Measurements from ENCODE around the gene GFPT1. TPM values are rescaled to one million over a fixed set of nuclear protein-coding genes. Genes with fewer than 3 reads are reported as not detected.

The GFPT1 gene
- total RNA-seq, 2 experiments from 2014 or later = 23.5 to 26.1 TPM

DNA sequence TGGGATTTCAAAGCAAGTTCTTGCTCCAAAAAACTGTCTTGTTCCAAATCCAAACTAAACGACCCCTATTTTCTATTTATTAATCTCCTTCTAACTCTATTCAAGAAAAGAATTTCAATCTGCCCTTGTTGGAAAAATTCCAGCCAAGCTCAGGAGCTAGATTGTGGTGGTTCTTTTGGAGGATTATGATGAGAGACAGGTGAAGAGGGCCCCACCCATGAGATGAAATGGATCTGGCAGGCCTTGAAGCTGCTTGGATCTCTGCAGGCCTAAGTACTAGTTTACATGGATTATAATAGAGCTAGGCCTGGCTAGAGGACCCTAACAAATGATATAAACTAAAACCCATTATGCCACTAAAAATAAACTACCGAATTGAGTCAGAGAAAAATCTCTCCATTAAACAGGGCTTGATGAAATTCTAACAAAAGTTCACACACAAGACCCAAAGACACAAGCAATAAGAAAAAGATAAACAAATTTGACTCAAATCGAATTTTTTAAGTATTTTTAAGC, 101.6 kb downstream of the GFPT1 start:
- no peak for ATAC-seq
- POLR2A ChIA-PET = no interaction called here
- no peak for DNase-seq
- Mint-ChIP-seq H3K27ac (no peak overlapping the region), H3K4me3 (no peak overlapping the region), H3K9me3 (ENCODE audit: insufficient read depth) (no peaks in the 10 kb centered on the region), H3K27me3 (ENCODE audit: low read depth) (peaks cover 10% of the 10 kb centered on the region), H3K4me1 (ENCODE audit: low read depth) (peaks cover 4% of the 10 kb centered on the region), H3K36me3 (ENCODE audit: low read depth) (no peaks in the 10 kb centered on the region)
- CTCF ChIA-PET = interaction anchor here (1.3 kb wide), 1 partner anchor 18 kb away, joined by 4 read pairs; no protein-coding TSS in a partner anchor

DNA sequence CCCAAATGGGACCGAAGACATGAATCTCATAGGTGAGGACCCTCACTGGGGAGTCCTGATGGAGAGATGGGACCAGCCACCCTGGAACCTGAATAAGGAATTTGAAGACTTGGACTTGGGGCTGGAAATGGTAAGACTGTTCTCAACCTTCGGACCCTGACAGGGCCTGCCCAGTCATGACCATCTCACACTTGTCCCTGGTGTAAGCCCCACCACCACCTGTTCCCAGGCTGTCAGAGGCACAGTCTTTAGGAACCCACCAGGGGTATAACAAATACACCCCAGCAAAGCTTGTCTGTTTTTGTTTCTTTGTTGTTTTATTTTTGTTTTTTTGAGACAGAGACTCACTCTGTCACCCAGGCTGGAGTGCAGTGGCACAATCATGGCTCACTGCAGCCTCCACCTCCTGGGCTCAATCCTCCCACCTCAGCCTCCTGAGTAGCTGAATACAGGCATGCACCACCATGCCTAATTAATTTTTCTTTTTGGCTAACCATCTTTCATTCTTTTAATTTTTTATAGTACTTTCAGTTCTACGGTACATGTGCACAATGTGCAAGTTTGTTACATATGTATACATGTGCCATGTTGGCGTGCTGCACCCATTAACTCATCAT, 106.1 kb downstream of the GFPT1 start:
- Mint-ChIP-seq H3K27me3 (ENCODE audit: low read depth) (peaks cover 18% of the 10 kb centered on the region), H3K9me3 (ENCODE audit: insufficient read depth) (no peaks in the 10 kb centered on the region), H3K27ac (no peak overlapping the region), H3K4me3 (no peak overlapping the region), H3K4me1 (ENCODE audit: low read depth) (peaks cover 1% of the 10 kb centered on the region), H3K36me3 (ENCODE audit: low read depth) (no peaks in the 10 kb centered on the region)
- ATAC-seq = no peak
- ChIA-PET CTCF (no interaction called here), POLR2A (no interaction called here)
- no peak for DNase-seq

DNA sequence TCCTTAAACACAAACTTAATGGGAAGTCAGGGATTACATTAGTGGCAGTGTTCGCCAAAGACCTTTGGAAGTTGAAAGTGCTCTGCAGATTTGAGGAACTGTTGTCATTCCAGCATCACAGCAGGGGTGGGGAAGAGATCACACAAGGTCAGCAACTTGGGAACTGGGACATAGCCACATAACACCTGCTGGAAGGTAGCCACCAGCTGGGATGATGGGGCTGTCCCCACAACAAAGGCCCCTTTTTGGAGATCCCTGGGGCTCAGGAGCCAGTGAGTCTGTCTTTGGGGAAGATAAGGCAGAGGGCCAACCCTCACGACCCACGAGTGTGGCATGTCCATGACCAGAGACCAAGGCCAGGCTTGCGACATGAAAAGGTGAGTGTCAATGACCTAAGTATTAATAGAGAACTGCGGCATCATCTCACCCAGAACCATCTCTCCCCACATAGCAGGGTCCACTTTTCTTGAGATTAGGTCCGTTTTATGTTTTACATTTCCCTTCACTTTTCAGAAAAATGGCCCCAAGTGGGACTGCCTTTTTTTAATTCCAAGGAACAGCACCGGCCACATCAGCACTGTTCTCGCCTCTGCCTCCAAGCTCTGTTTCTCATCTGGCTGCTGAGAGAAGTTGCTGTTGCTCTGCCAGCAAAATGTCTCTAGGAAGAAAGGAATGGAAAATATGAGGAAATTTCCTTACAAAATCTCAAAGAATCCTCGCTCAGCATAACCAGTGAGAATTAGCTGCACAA, 106.9 kb downstream of the GFPT1 start:
- ChIA-PET POLR2A (no interaction called here), CTCF (no interaction called here)
- Mint-ChIP-seq H3K9me3 (ENCODE audit: insufficient read depth) (no peaks in the 10 kb centered on the region), H3K4me3 (no peak overlapping the region), H3K27ac (no peak overlapping the region), H3K4me1 (ENCODE audit: low read depth) (no peaks in the 10 kb centered on the region), H3K36me3 (ENCODE audit: low read depth) (no peaks in the 10 kb centered on the region), H3K27me3 (ENCODE audit: low read depth) (peaks cover 22% of the 10 kb centered on the region)
- DNase-seq (no peak), ATAC-seq (no peak)

DNA sequence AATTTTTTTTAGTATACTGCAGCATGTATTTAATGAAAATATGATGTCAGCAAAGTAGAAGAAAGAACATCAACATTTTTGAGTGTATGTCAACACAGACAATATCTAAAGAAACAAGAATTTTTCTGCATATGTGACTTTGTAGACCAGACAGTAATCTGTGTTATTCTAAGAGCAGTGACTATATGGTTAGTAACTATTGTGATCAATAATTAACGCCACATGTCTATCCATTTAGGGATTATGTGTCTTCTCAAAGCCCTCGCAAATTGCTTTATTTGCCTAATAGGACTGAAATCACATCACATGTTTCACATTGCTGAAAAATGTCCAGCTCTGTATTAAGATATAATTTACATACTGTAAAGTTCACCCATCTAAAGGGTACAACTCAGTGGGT, 107.8 kb downstream of the GFPT1 start:
- H3K4me3 Mint-ChIP-seq = no peak overlapping the region
- H3K9me3 Mint-ChIP-seq (ENCODE audit: insufficient read depth) = no peaks in the 10 kb centered on the region
- DNase-seq (no peak), ATAC-seq (no peak)
- no peaks in the 10 kb centered on the region for H3K4me1 Mint-ChIP-seq (ENCODE audit: low read depth)
- POLR2A ChIA-PET = no interaction called here
- H3K27me3 Mint-ChIP-seq (ENCODE audit: low read depth) = peaks cover 24% of the 10 kb centered on the region
- CTCF ChIA-PET = no interaction called here
- H3K27ac Mint-ChIP-seq = no peak overlapping the region
- H3K36me3 Mint-ChIP-seq (ENCODE audit: low read depth) = no peaks in the 10 kb centered on the region

DNA sequence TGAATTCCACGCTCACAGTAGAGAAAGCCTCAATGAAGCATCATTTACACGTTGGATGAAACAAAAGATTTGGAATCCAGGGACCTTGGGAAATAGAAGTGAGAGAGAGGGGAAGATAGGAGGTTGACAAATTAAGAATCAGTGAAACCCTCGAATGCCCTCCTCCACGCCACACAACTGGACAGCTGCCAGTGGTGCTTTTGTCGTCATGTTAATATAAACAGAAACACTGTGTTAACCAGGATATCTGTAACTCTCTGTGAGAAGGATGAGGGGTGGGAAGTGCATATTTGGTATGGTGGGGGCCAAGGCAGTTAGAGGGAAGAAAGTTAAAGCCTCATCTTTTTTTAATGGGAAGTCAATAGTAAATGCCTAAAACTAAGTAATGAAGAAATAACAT, 108.7 kb downstream of the GFPT1 start:
- no peaks in the 10 kb centered on the region for H3K9me3 Mint-ChIP-seq (ENCODE audit: insufficient read depth)
- H3K36me3 Mint-ChIP-seq (ENCODE audit: low read depth) = no peaks in the 10 kb centered on the region
- POLR2A ChIA-PET = no interaction called here
- no peak overlapping the region for H3K4me3 Mint-ChIP-seq
- CTCF ChIA-PET = no interaction called here
- no peaks in the 10 kb centered on the region for H3K4me1 Mint-ChIP-seq (ENCODE audit: low read depth)
- H3K27me3 Mint-ChIP-seq (ENCODE audit: low read depth) = peaks cover 32% of the 10 kb centered on the region
- ATAC-seq (no peak), DNase-seq (no peak)
- no peak overlapping the region for H3K27ac Mint-ChIP-seq

DNA sequence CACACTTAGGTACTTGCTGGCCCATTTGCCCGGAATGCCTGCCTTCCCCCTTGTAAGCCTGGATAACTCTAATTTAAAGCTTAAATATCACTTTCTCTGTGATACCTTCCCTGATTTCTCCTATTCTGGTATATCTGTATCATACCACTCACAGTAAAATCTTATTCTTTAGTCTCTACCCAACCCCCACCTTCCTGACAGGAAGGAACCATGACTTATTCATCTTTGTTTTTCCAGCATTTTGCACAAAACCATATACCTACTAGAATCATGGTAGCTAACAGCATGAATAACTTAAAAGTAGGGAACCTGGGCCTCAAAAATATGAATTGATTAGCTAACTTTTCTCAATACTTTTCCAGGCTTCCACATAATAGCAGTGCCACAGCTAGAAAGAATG, 111.5 kb downstream of the GFPT1 start:
- H3K4me3 Mint-ChIP-seq = no peak overlapping the region
- no peaks in the 10 kb centered on the region for H3K4me1 Mint-ChIP-seq (ENCODE audit: low read depth)
- DNase-seq (no peak), ATAC-seq (no peak)
- ChIA-PET POLR2A (interaction anchor here (0.7 kb wide), 1 partner anchor 13 kb away, joined by 3 read pairs; no protein-coding TSS in a partner anchor), CTCF (no interaction called here)
- no peaks in the 10 kb centered on the region for H3K9me3 Mint-ChIP-seq (ENCODE audit: insufficient read depth)
- no peak overlapping the region for H3K27ac Mint-ChIP-seq
- no peaks in the 10 kb centered on the region for H3K36me3 Mint-ChIP-seq (ENCODE audit: low read depth)
- H3K27me3 Mint-ChIP-seq (ENCODE audit: low read depth) = peaks cover 41% of the 10 kb centered on the region

DNA sequence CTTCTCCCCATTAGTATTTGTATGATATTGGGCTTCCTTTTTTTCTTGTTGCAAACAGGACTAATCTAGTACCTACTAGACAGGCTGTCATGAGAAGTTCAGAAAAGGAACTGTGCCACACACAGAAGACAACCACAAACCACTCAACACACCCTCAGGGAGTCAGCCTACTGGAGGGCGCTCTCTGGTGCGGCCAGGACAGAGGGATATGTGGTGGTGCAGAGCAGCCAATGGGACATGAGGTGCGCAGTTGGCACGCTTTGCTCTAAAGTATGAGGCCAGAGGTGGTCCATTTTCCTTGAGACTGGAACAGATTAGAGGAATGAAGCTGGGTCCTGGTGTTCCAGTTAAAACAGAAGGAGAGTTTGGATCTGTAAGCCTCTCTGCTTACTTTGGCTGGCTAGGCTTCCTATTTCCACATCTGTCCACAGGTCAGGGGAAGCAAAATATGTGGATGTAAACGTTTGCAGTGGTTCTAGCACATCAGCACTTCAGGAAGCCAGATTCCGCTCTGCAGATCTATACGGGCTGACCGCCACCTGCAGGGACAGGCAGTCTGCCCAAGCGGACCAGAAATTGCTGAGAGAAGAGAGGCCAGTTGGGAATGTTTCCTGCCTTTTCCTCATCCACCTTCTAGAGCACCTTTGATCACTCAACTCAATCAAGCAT, 114.1 kb downstream of the GFPT1 start:
- no peaks in the 10 kb centered on the region for H3K36me3 Mint-ChIP-seq (ENCODE audit: low read depth)
- no peaks in the 10 kb centered on the region for H3K4me1 Mint-ChIP-seq (ENCODE audit: low read depth)
- H3K27ac Mint-ChIP-seq = no peak overlapping the region
- no peak overlapping the region for H3K4me3 Mint-ChIP-seq
- ChIA-PET CTCF (no interaction called here), POLR2A (no interaction called here)
- ATAC-seq = no peak
- H3K9me3 Mint-ChIP-seq (ENCODE audit: insufficient read depth) = no peaks in the 10 kb centered on the region
- H3K27me3 Mint-ChIP-seq (ENCODE audit: low read depth) = peaks cover 39% of the 10 kb centered on the region
- no peak for DNase-seq

DNA sequence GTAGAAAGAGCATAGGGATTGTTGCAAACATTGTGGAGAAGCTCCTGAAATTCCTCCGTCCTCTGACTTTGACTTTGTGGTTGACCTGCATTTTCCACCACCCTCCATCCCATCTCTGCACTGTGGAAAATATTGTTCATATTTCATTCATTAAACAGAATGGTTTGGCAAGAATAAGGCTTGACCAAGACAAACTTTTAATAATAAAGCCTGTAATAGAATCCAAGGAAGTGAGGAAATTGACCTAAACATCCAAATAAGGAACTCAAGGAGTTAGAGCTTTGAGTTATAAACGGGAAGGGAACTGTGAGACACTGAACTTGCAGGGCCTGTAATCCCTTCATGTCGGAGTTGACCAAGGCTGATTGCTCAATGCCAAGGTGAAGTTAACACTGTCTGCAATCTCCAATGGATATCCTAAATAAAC, 115.2 kb downstream of the GFPT1 start:
- ATAC-seq = no peak
- Mint-ChIP-seq H3K27ac (no peak overlapping the region), H3K36me3 (ENCODE audit: low read depth) (no peaks in the 10 kb centered on the region), H3K4me3 (no peak overlapping the region), H3K27me3 (ENCODE audit: low read depth) (peaks cover 36% of the 10 kb centered on the region), H3K4me1 (ENCODE audit: low read depth) (no peaks in the 10 kb centered on the region), H3K9me3 (ENCODE audit: insufficient read depth) (no peaks in the 10 kb centered on the region)
- ChIA-PET CTCF (no interaction called here), POLR2A (no interaction called here)
- DNase-seq = no peak

Other genes with a start within 250 kb of the GFPT1 start
- gene NFU1, start 50.2 kb upstream of the GFPT1 start, total RNA-seq = 10 to 100 TPM; 27.8 to 30.4 TPM

Data from activated CD8-positive, alpha-beta T cell treated with anti-CD3 and anti-CD28 coated beads, Interleukin-2, amount 10 ng/mL, durations not matched to agents 7 days and 5 days (primary cell).